ENCODE measurements around the gene HSPA9.
A peak's percentile ranks its signal among the peaks of the same experiment; 100 is the strongest.

HSPA9 gene

GRCh38 chr5:138580777-138581176, 5.6 kb upstream of the HSPA9 start:
- H3K4me3 ChIP-seq (ENCODE audit: low read length) = no peak overlapping the region
- no peak for TF ChIP-seq ZNF274 (IDR thresholded peaks at IDR 0.05; ENCODE audit: low read depth, low read length)

GRCh38 chr5:138580001-138580400, 4.8 kb upstream of the HSPA9 start:
- TF ChIP-seq ZNF274 (IDR thresholded peaks at IDR 0.05; ENCODE audit: low read depth, low read length) = no peak
- no peak overlapping the region for H3K4me3 ChIP-seq (ENCODE audit: low read length)

GRCh38 chr5:138579517-138579863, 4.3 kb upstream of the HSPA9 start:
- TF ChIP-seq ZNF274 (IDR thresholded peaks at IDR 0.05; ENCODE audit: low read depth, low read length) = no peak

GRCh38 chr5:138577452-138577851, 2.3 kb upstream of the HSPA9 start:
- TF ChIP-seq ZNF274 (IDR thresholded peaks at IDR 0.05; ENCODE audit: low read depth, low read length) = no peak
- no peak overlapping the region for H3K4me3 ChIP-seq (ENCODE audit: low read length)

More at GRCh38 chr5:138579517-138579863, 4.3 kb upstream of the HSPA9 start:
- no peak overlapping the region for H3K4me3 ChIP-seq (ENCODE audit: low read length)

GRCh38 chr5:138574744-138575193, 432 bp downstream of the HSPA9 start:
- no peak for TF ChIP-seq ZNF274 (IDR thresholded peaks at IDR 0.05; ENCODE audit: low read depth, low read length)

DNA sequence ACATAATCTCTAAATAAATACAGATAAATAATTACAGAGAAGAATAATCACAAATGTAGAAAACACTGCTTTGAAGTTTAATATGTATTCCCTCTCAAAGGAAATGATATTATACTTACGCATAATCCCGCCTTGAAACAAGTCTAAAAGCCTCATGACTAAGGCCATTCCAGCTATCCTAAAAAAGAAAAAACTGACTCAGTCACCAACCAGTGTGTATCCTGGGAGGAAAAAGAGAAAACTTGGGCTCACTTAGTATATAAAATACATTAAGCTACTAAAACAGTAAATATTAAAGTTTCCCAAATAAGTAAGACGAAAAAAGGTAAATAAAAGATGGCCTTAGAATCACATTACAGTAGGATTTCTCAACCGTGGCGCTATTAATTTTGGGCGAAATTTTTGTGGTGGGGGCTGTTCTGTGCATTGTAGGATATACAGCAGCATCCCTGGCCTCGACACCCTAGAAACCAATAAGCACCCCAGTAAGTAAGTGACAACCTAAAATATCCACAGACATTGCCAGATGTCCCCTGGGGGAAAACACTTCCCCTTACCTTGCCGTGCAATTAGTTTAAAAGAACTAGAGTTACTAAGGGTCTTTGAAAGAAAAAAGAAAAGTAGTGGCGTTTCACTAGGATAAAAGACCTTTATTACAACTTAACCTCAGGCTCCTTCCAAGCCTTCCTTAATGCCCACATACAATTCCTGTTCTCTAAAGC, 1.1 kb downstream of the HSPA9 start:
- TF ChIP-seq ZNF274 (IDR thresholded peaks at IDR 0.05; ENCODE audit: low read depth, low read length) = no peak

More at GRCh38 chr5:138574744-138575193, 432 bp downstream of the HSPA9 start:
- peak overlapping the region; percentile 89 for H3K4me3 ChIP-seq (ENCODE audit: low read length)

GRCh38 chr5:138573223-138573622, 2.0 kb downstream of the HSPA9 start:
- no peak overlapping the region for H3K4me3 ChIP-seq (ENCODE audit: low read length)
- no peak for TF ChIP-seq ZNF274 (IDR thresholded peaks at IDR 0.05; ENCODE audit: low read depth, low read length)

More for the DNA sequence above, 1.1 kb downstream of the HSPA9 start:
- H3K4me3 ChIP-seq (ENCODE audit: low read length) = peak overlapping the region; percentile 89

DNA sequence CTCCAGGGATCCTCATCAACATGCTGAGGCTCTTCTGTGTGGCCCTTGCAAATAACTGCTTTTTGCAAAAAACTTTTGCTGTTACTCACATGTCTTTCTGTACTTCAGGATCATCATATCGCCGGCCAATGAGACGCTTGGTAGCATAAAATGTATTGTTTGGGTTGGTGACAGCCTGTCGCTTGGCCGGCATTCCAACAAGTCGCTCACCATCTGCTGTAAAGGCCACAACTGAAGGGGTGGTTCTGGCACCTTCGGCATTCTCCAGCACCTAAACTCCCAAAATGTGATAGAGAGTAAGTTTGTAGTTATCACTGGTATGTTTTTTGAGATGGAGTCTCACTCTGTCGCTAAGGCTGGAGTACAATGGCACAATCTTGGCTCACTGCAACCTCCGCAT, 4.3 kb downstream of the HSPA9 start:
- TF ChIP-seq ZNF274 (IDR thresholded peaks at IDR 0.05; ENCODE audit: low read depth, low read length) = no peak
- H3K4me3 ChIP-seq (ENCODE audit: low read length) = no peak overlapping the region

DNA sequence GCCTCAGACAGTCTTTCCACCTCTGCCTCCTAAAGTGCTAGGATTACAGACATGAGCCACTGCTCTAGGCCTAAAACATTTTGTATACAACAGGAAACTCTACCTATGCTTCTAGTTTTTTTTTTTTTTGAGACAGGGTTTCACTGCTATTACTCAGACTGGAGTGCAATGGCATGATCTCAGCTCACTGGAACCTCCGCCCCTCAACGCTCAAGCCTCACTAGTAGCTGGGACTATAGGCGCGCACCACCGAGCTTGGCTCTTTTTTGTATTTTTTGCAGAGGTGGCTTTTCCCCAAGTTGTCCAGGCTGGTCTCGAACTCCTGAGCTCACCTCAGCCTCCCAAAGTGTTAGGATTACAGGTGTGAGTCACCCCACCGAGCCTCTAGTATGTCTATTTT, 5.4 kb downstream of the HSPA9 start:
- TF ChIP-seq ZNF274 (IDR thresholded peaks at IDR 0.05; ENCODE audit: low read depth, low read length) = no peak
- no peak overlapping the region for H3K4me3 ChIP-seq (ENCODE audit: low read length)

GRCh38 chr5:138568061-138568824, 7.0 kb downstream of the HSPA9 start:
- H3K4me3 ChIP-seq (ENCODE audit: low read length) = no peak overlapping the region

DNA sequence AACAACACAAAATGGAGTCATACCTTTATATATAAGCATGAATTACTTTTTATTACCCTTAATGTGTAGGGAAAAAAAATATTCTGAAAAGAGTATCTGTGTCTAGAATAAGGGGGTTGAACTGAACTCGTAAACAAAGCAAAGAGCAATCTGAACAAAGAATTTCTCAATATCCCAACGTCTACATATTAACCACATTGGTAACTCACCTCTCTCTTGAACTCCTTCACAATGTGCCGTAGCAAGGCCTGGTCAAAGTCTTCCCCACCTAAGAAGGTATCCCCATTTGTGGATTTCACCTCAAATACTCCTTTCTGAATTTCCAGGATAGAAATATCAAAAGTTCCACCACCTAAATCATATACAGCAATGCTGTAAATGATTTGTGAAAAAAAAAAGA, 8.4 kb downstream of the HSPA9 start:
- no peak overlapping the region for H3K4me3 ChIP-seq (ENCODE audit: low read length)
- no peak for TF ChIP-seq ZNF274 (IDR thresholded peaks at IDR 0.05; ENCODE audit: low read depth, low read length)

More at GRCh38 chr5:138568061-138568824, 7.0 kb downstream of the HSPA9 start:
- no peak for TF ChIP-seq ZNF274 (IDR thresholded peaks at IDR 0.05; ENCODE audit: low read depth, low read length)

DNA sequence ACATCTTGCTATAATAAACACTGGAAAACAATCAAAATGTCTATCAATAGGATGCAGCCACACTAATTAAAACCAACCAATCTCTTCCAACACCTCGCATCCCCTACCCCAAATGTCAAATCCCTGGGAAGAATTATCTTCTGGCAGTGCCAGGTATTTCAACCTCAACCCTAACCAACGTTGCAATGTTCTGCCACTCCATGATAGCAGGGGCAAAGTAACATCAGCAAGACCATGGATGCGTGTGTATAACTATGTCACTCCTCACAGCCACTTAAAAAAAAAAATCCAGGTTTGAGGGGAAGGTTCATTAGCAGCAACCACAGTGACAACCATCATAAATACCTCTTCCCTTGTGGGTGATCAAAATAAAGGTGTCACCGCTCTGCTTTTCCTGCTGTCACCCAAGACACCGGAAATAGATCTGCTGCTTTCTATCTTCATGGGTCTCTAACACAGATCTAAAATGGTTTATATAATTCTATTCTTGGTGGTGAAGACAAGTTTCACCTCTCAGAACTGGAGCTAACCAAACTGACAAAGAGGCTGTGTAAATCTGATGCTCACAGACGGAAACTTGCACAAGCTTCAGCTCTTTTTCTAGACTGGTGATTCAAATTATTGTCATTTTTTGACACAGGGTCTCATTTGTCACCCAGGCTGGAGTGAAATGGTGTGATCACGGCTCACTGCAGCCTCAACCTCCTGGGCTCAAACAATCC, 9.9 kb downstream of the HSPA9 start:
- H3K4me3 ChIP-seq (ENCODE audit: low read length) = no peak overlapping the region
- TF ChIP-seq ZNF274 (IDR thresholded peaks at IDR 0.05; ENCODE audit: low read depth, low read length) = no peak

DNA sequence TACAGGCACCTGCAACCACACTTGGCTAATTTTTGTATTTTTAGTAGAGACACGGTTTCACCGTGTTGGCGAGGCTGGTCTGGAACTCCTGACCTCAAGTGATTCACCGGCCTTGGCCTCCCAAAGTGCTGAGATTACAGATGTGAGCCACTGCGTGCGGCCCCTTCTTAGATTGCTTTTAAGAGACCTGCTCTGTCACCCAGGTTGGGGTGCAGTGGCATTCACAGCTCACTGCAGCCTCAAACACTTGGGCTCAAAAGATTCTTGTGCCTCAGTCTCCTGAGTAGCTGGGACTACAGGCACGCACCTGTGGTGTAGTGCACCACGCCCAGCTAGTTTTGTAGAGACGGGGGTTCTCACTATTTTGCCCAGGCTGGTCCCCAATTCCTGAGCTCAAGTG, 11.0 kb downstream of the HSPA9 start:
- TF ChIP-seq ZNF274 (IDR thresholded peaks at IDR 0.05; ENCODE audit: low read depth, low read length) = no peak
- H3K4me3 ChIP-seq (ENCODE audit: low read length) = no peak overlapping the region

- TF ChIP-seq ZNF274 (IDR thresholded peaks at IDR 0.05; ENCODE audit: low read depth, low read length) = no peak
Observed at GRCh38 chr5:138563340-138564118, 11.7 kb downstream of the HSPA9 start.

More at GRCh38 chr5:138563340-138564118, 11.7 kb downstream of the HSPA9 start:
- H3K4me3 ChIP-seq (ENCODE audit: low read length) = no peak overlapping the region

Data from GM08714 (cell line).